GM19397 (cell line): ENCODE data around the gene ZBTB21.

Experiments
- ATAC-seq: cut with Tn5 transposase; IDR thresholded peaks from one replicate; pipeline ENCODE4 v1.9.1; 2021; ENCODE audit warnings: mild to moderate bottlenecking, moderate library complexity; ENCODE audit not compliant: unreplicated experiment

ZBTB21 gene

GRCh38 chr21:42021371-42022090, 11.4 kb upstream of the ZBTB21 start:
- ATAC-seq = no peak

GRCh38 chr21:42019706-42020105, 9.5 kb upstream of the ZBTB21 start:
- no peak for ATAC-seq

- ATAC-seq = no peak
These were observed 9.0 kb upstream of the ZBTB21 start for GRCh38 chr21:42019101-42019605.

GRCh38 chr21:42017022-42017421, 6.9 kb upstream of the ZBTB21 start:
- ATAC-seq = no peak

- no peak for ATAC-seq
These were observed 6.3 kb upstream of the ZBTB21 start for GRCh38 chr21:42016364-42016985.

- no peak for ATAC-seq
These were observed 3.8 kb upstream of the ZBTB21 start for GRCh38 chr21:42013931-42014330.

- no peak for ATAC-seq
These were observed 3.2 kb upstream of the ZBTB21 start for GRCh38 chr21:42013376-42013775.

GRCh38 chr21:42012763-42013329, 2.7 kb upstream of the ZBTB21 start:
- ATAC-seq = no peak

- ATAC-seq = no peak
These were observed 2.2 kb upstream of the ZBTB21 start for GRCh38 chr21:42012344-42012743.

GRCh38 chr21:42010507-42011495, 641 bp upstream of the ZBTB21 start:
- ATAC-seq = peak; percentile 35

- ATAC-seq = peak; percentile 29
These were observed 936 bp downstream of the ZBTB21 start for GRCh38 chr21:42009018-42009830.

- ATAC-seq = no peak
These were observed 2.7 kb downstream of the ZBTB21 start for GRCh38 chr21:42007356-42007940.

- ATAC-seq = no peak
These were observed 3.4 kb downstream of the ZBTB21 start for GRCh38 chr21:42006765-42007164.

GRCh38 chr21:42004406-42005199, 5.6 kb downstream of the ZBTB21 start:
- no peak for ATAC-seq

- ATAC-seq = no peak
These were observed 7.1 kb downstream of the ZBTB21 start for GRCh38 chr21:42003051-42003461.

GRCh38 chr21:42002421-42002958, 7.7 kb downstream of the ZBTB21 start:
- peak; percentile 57 for ATAC-seq

- no peak for ATAC-seq
These were observed 8.4 kb downstream of the ZBTB21 start for GRCh38 chr21:42001781-42002180.

GRCh38 chr21:42000908-42001307, 9.3 kb downstream of the ZBTB21 start:
- no peak for ATAC-seq

- no peak for ATAC-seq
These were observed 12.5 kb downstream of the ZBTB21 start for GRCh38 chr21:41997657-41998056.
